NCI-H345 treated with DMSO at 0.1 percent for 48 hours (cell line): ENCODE measurements around the gene PLPPR3.
"Not testable (repeated sequence)": the region's sequence is repeated elsewhere in the genome, so short reads cannot be mapped to it uniquely, and the experiment has no call there.

ENCODE experiments used
- DNase-seq: peaks from one replicate; lab custom pipeline; 2025; ENCODE audit not compliant: unreplicated experiment; lab: John Stamatoyannopoulos, UW

The PLPPR3 gene

DNA sequence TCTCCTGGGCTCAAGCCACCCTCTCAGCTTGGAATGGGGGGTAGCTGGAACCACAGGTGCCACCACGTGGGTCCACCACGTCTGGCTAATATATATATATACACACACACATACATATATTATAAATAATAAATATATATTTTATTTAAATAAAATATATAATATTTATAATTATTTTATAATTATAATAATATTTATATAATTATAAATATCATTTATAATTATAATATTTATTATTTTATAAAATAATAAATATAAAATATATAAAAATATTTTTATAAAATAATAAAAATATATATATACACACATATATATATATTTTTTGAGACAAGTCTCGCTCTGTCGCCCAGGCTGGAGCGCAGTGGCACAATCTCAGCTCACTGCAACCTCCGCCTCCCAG lies 32.8 kb upstream of the PLPPR3 start:
- no peak for DNase-seq

DNA sequence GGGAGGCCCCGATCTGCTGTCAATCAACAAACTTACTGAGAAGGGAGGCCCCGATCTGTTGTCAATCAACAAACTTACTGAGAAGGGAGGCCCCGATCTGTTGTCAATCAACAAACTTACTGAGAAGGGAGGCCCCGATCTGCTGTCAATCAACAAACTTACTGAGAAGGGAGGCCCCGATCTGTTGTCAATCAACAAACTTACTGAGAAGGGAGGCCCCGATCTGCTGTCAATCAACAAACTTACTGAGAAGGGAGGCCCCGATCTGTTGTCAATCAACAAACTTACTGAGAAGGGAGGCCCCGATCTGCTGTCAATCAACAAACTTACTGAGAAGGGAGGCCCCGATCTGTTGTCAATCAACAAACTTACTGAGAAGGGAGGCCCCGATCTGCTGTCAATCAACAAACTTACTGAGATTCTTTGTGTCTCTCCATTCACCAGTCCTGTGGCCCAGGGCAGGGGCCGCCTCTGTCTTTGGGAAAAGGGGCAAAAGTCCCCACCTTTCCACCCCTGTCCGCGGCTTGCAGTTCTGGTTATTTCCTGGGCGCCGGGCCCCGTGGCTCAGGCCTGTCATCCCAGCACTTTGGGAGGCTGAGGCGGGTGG lies 32.0 kb upstream of the PLPPR3 start:
- not testable (repeated sequence) for DNase-seq

DNA sequence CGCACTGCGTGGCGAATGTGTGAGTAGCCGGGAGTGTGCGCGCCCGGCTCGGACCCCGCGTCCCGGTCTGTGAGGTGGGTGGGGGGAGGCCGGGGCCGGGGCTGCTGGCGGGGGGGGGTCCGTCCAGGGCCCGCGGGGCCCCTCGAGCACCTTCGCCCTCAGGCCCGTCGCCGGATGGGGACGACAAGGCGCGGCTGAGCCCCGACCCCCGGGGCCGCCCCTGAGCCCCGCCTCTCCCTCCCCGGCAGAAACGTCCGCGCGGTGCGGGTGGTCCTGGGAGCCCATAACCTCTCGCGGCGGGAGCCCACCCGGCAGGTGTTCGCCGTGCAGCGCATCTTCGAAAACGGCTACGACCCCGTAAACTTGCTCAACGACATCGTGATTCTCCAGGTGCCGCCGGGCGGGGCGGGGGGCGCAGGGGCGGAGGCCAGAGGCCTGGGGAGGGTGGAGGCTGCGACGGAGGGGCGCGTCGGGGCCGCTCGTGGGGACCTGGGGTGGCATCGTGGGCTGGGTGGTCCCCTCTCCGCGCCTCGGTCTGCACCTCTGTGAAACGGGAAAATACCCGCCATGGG lies 31.3 kb upstream of the PLPPR3 start:
- no peak for DNase-seq

DNA sequence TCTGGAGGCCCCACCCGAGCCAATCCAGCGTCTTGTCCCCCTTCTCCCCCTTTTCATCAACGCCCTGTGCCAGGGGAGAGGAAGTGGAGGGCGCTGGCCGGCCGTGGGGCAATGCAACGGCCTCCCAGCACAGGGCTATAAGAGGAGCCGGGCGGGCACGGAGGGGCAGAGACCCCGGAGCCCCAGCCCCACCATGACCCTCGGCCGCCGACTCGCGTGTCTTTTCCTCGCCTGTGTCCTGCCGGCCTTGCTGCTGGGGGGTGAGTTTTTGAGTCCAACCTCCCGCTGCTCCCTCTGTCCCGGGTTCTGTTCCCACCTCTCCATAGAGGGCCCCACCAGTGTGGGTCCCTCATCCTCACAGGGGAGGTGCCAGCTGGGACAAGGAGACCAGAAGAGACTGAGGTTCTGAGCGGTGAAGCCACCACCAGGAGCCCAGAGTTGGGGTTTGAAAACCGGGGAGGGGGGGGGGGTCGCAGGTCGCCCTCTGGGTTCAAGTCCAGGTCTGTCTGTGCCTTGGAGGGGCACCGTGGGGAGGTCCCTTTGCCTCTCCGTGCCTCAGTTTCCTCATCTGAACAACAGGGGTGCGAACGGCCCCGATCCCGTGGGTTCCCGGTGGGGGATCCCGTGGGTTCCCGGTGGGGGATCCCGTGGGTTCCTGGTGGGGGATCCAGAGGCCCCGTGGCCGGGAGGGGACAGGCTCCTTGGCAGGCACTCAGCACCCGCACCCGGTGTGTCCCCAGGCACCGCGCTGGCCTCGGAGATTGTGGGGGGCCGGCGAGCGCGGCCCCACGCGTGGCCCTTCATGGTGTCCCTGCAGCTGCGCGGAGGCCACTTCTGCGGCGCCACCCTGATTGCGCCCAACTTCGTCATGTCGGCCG lies 30.6 kb upstream of the PLPPR3 start, which contains the start of gene ELANE:
ELANE (plus strand) TSS at position 168 of the 878 bp plus-strand sequence; CDS start at position 194, 26 bp downstream.
- DNase-seq, result no peak

DNA sequence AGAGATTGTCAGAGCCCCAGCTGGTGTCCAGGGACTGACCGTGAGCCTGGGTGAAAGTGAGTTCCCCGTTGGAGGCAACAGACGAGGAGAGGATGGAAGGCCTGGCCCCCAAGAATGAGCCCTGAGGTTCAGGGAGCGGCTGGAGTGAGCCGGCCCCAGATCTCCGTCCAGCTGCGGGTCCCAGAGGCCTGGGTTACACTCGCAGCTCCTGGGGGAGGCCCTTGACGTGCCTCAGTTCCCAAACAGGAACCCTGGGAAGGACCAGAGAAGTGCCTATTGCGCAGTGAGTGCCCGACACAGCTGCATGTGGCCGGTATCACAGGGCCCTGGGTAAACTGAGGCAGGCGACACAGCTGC lies 29.2 kb upstream of the PLPPR3 start:
- no peak for DNase-seq

DNA sequence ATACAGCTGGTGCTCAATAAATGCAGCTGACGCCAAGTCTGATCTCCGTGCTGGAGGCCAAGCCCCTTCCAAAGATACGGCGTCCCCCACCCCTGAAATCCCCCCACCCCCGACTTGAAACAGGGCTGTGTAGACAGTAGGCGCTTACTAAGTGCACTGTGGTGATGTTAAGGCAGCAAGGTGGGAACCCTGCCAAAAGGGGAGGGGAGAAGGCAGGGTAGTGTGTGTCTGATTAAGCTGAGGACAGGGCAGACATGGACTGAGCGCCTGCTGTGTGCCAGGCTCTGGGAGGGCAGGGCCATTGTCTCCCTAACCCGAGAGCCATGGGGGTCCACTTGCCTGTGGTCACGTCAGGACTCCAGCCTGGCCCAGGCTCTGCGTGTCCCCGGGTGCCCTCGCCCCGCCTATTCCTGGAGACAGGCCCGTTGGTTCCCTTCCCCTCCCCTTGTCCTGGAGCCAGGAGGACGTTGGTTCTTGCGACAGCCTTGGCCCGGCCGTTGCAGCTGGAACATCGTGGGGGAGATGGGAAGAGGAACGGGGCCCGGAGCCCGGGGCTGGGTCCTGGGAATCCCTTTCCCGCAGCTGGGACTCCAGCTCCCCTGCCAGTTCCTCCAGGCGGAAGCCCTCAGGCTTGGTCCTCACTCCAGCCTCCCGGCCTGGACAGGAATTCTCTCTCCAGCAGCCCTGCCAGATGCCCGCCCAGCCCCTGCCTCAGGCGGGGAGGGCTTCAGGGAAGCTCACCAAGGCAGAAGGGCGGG lies 28.6 kb upstream of the PLPPR3 start:
- DNase-seq, result no peak

DNA sequence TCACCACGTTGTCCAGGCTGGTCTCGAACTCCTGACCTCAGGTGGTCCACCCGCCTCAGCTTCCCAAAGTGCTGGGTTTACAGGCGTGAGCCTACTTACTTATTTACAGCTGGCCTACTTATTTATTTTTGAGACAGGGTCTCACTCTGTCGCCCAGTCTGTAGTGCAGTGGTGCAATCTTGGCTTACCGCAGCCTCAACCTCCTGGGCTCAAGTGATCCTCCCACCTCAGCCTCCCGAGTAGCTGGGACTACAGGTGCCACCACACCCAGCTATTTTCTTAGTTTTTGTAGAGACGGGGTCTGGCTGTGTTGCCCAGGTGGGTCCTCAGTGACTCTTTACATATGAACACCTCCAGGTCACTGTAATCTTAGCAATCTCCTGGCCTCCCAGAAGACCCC lies 27.4 kb upstream of the PLPPR3 start:
- not testable (repeated sequence) for DNase-seq

DNA sequence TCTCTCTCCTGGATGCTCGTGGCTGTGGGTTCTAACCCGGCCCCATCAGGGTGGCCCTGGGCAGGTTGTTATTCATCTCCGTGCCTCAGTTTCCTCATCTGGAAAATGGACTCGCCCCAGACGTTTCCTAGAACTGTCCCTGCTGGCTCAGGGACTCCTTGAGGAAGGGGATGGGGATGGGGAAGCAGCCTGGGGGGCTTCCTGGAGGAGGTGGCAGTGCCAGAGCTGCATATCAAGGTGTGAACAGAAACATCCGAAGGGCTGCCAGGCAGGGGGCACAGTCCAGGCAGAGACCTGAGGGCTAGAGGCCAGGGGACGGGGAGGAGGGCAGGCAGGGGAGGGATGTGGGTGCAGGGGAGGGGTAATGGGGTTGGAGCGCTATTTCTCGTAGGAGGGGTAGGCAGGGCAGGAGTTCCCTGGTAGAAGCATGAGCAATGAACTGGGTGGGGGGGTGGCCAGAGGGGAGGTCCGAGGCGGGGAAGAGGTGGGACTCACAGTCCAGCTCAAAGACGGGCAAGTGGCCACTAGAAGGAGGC lies 26.7 kb upstream of the PLPPR3 start:
- no peak for DNase-seq

DNA sequence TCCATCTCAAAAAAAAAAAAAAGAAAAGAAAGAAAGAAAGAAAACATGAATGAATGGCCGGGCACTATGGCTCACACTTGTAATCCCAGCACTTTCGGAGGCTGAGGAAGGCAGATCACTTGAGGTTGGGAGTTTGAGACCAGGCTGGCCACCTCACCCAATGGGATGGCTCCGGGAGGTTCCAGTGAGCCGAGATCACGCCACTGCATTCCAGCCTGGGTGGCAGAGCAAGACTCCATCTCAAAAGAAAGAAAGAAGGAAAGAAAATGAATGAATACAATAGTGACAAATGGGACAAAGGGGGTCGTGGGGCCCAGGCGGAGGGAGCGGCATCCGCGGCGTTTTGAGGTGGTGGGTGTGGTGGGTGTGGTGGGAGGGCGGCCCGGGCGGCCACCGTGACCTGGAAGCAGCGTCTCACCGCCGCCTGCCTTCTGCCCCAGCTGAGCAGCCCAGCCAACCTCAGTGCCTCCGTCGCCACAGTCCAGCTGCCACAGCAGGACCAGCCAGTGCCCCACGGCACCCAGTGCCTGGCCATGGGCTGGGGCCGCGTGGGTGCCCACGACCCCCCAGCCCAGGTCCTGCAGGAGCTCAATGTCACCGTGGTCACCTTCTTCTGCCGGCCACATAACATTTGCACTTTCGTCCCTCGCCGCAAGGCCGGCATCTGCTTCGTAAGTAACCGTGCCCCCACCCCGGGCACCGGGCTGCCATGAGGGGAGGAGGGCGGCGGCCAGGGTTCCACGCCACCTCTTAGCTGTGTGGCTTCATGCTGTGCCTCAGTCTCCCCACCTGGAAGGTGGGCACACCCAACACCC lies 24.2 kb upstream of the PLPPR3 start:
- DNase-seq, result no peak

DNA sequence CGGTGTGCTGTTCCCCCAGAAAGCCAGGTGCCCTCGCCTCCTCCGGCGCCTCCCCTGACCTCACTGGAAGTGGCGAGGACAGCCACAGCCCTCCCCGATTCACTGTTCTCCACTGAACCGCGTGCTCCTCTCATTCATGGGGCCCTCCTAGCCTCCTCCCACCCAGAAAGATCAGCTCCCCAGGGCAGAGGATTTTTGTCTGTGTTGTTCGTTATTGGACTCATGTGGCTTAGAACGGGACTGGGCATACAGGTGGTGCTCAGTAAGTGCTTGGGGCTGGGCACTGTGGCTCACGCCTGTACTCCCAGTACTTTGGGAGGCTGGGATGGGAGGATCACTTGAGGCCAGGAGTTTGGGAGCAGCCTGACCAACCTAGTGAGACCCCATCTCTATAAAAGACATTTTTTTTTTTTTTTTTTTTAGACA lies 22.8 kb upstream of the PLPPR3 start:
- no peak for DNase-seq

DNA sequence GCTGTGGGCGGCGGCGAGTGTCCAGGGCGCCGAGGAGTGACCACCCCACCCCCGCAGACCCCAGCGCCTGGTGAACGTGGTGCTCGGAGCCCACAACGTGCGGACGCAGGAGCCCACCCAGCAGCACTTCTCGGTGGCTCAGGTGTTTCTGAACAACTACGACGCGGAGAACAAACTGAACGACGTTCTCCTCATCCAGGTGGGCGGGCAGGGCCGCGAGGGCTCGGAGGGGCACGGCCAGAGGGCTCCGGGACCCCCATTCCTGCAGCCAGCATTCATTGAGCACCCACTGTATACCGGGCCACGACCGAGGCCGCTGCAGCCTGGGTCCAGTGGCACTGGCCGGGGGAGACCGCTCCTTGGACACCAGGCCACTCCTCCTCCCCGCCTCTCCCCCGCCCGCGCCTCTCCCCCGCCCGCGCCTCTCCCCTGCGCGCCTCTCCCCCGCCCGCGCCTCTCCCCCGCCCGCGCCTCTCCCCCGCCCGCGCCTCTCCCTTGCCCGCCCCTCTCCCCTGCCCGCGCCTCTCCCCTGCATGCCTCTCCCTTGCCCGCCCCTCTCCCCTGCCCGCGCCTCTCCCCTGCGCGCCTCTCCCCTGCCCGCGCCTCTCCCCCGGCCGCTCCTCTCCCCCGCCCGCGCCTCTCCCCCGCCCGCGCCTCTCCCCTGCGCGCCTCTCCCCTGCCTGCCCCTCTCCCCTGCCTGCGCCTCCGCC lies 22.2 kb upstream of the PLPPR3 start:
- no peak for DNase-seq

DNA sequence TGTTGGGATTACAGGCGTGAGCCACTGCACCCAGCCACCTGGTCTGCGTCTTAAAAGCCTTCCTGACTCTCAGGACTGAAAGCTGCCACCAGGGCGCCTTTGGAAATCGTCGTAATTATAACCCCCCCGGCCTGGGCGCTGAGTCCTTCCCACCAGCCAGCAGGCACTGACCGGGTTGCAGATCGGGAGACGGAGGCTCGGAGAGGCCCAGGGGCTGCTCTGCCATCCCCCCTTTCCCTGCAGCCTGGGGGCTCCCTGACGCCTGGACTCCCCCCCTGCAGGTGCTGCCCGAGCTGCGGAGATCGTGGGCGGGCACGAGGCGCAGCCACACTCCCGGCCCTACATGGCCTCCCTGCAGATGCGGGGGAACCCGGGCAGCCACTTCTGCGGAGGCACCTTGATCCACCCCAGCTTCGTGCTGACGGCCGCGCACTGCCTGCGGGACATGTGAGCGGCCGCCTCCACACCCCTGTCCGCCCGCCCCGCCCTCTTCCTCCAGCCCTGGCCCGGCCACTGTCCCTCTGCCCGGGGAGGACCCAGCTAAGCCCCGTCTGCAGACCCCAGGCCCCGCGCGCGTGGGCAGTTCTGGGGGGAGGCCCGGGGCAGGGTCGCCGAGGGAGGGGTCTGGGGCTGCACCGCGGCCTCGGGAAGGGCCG lies 21.6 kb upstream of the PLPPR3 start:
- DNase-seq, result no peak

DNA sequence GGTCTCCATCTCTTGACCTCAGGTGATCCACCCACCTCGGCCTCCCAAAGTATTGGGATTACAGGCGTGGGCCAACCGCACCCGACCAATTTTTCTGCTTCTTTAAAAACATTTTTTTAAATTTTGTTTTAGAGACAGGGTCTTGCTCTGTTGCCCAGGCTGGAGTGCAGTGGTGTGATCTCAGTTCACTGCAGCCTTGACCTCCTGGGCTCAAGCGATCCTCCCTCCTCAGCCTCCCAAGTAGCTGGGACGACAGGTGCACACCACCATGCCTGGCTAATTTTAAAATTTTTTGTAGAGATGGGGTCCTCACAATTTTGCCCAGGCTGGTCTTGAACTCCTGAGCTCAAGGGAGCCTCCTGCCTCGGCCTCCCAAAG lies 21.0 kb upstream of the PLPPR3 start:
- DNase-seq, result not testable (repeated sequence)

DNA sequence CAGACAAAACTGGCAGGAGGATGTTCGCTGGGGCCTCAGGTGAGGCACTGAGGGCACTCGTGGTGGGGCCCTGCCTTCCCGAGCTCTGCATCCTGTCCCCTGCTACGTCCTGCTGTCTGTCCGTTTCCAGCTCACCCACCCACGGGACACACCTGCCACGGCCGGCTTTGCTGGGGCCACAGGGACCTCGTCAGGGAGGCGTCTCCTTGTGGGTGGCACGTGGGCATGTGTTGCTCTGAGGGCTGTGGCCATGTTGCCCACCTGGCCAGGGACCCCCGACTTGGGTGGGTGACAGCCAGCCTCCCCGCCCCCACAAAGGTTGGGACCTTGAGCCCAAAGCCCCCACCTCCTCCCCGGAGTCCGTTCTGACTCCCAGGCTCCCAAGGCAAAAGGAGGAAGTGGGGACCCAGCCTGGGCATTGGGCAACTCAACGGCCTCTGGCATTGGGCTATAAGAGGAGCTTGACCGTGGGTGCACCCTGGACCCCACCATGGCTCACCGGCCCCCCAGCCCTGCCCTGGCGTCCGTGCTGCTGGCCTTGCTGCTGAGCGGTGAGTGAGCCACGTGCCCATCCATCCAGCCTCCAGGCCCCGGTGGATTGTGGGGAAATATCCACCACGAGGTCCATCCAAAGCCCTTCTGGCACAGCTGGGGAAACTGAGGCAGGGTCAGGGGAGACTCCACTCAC lies 18.9 kb upstream of the PLPPR3 start, which contains the start of gene PRTN3:
PRTN3 (plus strand) TSS at position 481 of the 688 bp plus-strand sequence; CDS start at position 491, 10 bp downstream.
- no peak for DNase-seq

DNA sequence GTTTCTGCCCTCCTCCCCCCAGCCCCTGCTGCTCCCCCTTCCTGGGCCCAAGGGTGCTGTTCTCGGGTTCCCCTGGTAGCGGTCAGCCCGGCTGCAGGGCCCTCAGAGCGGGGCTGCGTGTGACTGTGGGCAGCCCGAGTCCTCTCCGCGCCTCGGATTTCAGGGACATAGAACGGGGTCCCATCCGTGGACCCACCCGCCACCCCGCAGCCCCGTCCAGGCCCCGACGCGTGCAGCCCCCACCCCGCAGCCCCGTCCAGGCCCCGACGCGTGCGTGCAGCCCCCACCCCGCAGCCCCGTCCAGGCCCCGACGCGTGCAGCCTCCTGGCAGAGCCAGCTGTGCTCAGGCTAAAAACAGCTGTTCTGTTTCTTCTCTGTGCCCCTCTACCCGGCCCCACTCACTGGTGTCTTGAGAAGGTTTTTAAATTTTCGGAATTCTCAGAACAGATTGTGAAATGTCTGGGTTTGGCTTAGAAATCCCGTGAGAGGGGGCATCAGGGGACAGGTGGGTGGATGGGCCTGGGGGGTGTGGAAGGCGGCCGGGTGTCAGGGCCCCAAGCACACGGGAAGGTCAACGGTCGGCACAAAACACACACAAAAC lies 13.6 kb upstream of the PLPPR3 start:
- no peak for DNase-seq

DNA sequence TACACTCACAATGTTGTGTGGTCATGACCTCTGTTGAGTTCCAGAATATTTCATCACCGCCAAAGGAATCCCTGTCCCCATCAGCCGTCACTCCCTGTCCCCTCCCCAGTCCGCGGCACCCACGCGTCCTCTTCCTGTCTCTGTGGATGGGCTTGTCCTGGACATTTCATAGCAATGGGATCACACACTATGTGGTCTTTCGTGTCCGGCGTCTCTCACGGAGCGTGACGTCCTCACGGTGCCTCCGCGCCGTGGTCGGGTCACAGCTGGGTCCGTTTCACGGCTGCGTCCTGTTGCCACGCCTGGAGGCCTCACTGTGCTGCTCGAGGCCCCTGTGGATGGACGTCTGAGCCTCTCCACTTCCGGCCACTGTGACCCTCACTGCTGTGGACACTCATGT lies 12.5 kb upstream of the PLPPR3 start:
- no peak for DNase-seq

DNA sequence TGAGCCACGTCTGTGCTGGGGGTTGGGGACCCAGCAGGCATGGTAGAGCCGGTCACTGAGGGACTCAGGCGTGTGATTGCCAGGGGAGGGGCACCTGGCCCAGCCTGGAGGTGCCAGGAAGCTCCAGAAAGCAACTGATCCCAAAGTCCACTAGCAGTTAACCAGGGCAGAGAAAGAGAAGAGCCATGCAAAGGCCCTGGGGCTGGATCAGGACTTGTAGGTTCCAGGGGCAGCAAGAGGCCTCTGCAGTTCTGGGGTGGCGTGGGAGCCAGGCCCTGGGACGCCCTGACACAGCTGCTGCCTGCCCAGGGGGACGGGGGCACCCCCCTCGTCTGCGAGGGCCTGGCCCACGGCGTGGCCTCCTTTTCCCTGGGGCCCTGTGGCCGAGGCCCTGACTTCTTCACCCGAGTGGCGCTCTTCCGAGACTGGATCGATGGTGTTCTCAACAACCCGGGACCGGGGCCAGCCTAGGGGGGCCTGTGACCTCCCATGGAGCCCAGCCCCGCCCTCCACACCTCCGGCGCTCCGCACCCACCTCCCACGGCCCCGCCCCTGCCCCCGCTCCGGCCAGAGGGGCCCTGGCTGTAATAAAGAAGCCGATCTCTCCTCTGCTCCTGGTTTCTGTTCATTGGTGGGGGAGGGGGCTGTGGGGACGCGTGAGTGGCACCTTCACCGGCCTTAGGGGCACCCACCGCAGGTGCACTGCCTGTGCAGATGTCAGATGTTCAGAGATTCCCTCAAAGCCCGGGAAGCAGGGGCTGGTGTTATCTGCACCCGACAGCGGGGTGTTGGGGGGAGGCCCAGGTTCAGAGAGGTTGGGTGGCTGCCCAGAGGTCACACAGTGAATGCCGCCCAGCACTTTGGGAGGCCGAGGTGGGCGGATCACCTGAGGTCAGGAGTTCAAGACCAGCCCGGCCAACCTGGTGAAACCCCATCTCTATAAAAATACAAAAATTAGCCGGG lies 9.9 kb upstream of the PLPPR3 start:
- DNase-seq, result no peak
